ENCODE measurements around the gene VANGL2.
"Not testable (repeated sequence)": the region's sequence is repeated elsewhere in the genome, so short reads cannot be mapped to it uniquely, and the experiment has no call there.

Gene VANGL2

GRCh38 chr1:160370561-160371345, 29.6 kb upstream of the VANGL2 start:
- no peak for DNase-seq

GRCh38 chr1:160371346-160371631, 29.1 kb upstream of the VANGL2 start:
- DNase-seq = no peak

GRCh38 chr1:160371756-160372155, 28.6 kb upstream of the VANGL2 start:
- no peak for DNase-seq

DNA sequence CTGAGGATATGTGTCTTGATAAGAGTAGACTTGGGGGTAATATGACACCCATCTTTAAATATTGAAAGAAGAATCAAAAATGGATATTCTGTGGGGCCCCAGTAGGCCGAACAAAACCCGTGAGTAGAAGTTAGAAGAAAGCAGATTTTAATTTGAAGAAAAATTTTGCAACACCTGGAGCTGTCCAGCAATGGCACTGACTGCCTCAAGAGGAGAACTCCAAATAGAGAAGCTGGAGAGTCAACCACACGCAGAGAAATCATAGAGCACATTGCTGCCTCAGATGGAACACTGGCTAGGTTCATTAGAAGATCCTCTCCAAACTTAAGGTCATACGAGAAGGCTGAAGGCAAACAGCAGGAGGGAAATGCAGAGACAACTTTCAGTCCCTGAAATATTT, 26.7 kb upstream of the VANGL2 start:
- DNase-seq = no peak

GRCh38 chr1:160374306-160375110, 25.9 kb upstream of the VANGL2 start:
- no peak for DNase-seq

GRCh38 chr1:160375788-160376524, 24.4 kb upstream of the VANGL2 start:
- no peak for DNase-seq

GRCh38 chr1:160376525-160377131, 23.7 kb upstream of the VANGL2 start:
- peak; percentile 28 for DNase-seq

GRCh38 chr1:160377585-160378206, 22.7 kb upstream of the VANGL2 start:
- DNase-seq = no peak

DNA sequence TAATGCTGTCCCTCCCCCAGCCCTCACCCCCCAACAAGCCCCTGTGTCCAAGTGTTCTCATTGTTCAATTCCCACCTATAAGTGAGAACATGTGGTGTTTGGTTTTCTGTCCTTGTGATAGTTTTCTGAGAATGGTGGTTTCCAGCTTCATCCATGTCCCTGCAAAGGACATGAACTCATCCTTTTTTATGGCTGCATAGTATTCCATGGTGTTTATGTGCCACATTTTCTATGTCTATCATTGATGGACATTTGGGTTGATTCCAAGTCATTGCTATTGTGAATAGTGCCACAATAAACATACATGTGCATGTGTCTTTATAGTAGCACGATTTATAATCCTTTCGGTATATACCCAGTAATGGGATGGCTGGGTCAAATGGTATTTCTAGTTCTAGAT, 15.6 kb upstream of the VANGL2 start:
- DNase-seq = not testable (repeated sequence)

GRCh38 chr1:160388406-160388805, 12.0 kb upstream of the VANGL2 start:
- not testable (repeated sequence) for DNase-seq

- no peak for DNase-seq
These were observed 5.7 kb upstream of the VANGL2 start for GRCh38 chr1:160394673-160395072.

DNA sequence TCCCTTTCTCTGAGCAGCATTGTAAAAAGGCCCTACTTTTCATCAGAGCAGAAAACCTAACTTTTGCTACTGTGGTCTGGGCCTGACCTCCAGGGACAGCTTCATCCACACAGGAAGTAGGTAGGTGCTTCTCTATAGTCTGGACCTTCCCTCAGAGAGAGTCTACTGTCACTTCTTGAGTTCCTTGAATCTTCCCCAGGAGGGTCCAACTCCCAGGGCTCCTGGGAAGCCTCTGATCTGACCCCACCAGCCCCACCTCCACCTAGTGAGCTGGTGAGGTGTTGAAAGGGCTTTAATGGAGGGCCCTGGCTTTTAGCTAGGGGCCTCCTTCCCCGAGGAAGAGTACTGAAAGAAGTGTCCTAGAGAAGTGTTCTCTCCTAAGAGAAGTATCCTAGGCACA, 2.7 kb upstream of the VANGL2 start:
- no peak for DNase-seq

DNA sequence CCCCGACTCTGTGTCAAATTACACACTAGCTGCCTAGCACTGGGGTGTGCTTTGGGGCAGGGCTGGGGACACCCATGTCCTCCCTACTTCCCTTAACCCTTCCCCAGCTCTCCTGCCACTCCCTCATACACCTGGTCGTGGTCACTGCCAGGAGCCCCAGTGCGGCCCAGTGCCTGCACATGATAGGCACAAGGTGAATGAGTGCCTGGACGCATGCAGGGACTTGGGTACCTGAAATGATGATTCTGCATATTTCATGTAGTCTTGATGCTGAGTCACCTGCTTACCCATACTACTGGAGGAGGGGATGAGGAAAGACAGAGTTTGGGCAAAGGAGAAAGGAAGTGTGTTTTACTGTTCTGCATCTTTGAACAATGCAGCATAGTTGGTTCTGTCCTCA, 1.5 kb upstream of the VANGL2 start:
- DNase-seq = no peak

- DNase-seq = no peak
These were observed 681 bp upstream of the VANGL2 start for GRCh38 chr1:160399544-160400222.

- DNase-seq = no peak
These were observed 502 bp downstream of the VANGL2 start for GRCh38 chr1:160400646-160401486.

GRCh38 chr1:160401487-160401805, 1.1 kb downstream of the VANGL2 start:
- DNase-seq = no peak

GRCh38 chr1:160402001-160402795, 1.8 kb downstream of the VANGL2 start:
- no peak for DNase-seq

DNA sequence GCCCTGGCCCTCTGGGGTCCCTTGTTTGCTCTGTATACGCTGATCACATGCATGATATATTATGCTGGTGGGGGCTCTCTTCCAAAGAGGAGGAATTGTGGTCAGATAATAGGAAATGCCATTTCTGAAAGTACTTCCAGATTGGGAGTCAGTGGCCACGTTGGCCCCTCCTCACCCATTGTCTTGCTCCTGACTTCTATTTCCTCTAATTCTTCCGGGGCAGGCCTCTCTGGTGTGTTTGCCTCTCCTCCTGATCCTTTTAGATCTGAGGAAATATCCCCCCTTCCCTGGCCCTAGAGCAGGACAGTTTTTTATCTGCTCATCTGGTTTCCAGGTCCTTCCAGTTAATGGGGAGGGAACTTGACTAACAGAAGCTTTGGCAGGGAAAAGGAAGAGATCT, 2.9 kb downstream of the VANGL2 start:
- no peak for DNase-seq

GRCh38 chr1:160404094-160404493, 3.7 kb downstream of the VANGL2 start:
- DNase-seq = no peak

DNA sequence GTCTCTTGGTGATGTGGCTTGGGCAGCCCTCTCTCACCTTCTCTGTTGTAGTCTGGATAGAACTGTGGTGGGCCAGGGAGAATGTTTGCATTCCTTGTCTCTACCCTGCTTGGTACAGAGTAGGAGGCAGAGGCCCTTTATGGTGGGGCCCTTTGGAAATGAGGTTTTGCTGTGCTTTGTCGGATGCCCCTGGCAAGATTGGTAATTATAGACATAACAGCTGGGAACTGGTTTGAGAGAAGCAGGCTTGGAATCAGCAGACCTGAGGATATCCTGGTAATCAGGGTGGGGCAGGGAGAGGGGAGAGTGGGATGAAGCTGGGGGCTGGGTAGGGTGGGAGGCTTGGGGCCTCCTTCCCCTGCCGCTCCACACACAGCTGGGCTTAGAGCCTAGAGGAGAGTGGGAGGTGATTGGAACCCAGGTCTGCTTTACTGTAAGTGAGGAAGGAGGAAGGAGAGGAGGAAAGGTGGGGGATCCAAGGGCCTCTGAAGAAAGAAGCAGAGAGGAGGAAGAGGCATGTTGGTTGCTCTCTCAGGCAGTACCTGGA, 5.0 kb downstream of the VANGL2 start:
- DNase-seq = no peak
